K562 (cell line): ENCODE data around the gene TMTC3.

ENCODE experiments used
- GABPA ChIP-seq: fragments of 200-800 bp; sonication (Bioruptor generic); conservative IDR thresholded peaks from 2 replicates; pipeline ENCODE4 v1.6.1; 2016; ENCODE audit warnings: low read depth, missing genetic modification characterization, missing compliant biosample characterization
- SIN3A ChIP-seq, 2 experiments: fragments of 150-350 bp in 1 of 2; IDR thresholded peaks; 2 replicates each; pipeline ENCODE4 v1.6.1; 2011 to 2016; ENCODE audit warnings: borderline replicate concordance in 2 of 2, low read depth in 2 of 2, low read length in 2 of 2, mild to moderate bottlenecking in 2 of 2, moderate library complexity in 2 of 2; ENCODE audit not compliant: control insufficient read depth in 1 of 2
- TF ChIP-seq, protein P1 (sequence below), 3 experiments: IDR thresholded peaks in 2 of 3; conservative IDR thresholded peaks in 1 of 3; 2 replicates each; pipeline ENCODE4 v1.5.1; 2011 to 2012; ENCODE audit warnings: low read length in 3 of 3, mild to moderate bottlenecking in 3 of 3, control low read depth in 2 of 3, improper control_type of control experiment in 1 of 3, inconsistent platforms in 1 of 3, low read depth in 1 of 3, mixed read lengths in 1 of 3, moderate library complexity in 1 of 3; ENCODE audit not compliant: insufficient read depth in 2 of 3

GRCh38 chr12:88141774-88142609 is at the start of gene TMTC3, which contains the start of gene CEP290:
- peak; percentile 35 to 54; a peak in 1 of 4 replicates for TF ChIP-seq SIN3A (IDR thresholded peaks at IDR 0.05; ENCODE audit: borderline replicate concordance in 2 of 2, control insufficient read depth in 1 of 2, low read depth in 2 of 2, low read length in 2 of 2)
- peak; percentile 72 for TF ChIP-seq GABPA
- TF ChIP-seq, protein P1, sequence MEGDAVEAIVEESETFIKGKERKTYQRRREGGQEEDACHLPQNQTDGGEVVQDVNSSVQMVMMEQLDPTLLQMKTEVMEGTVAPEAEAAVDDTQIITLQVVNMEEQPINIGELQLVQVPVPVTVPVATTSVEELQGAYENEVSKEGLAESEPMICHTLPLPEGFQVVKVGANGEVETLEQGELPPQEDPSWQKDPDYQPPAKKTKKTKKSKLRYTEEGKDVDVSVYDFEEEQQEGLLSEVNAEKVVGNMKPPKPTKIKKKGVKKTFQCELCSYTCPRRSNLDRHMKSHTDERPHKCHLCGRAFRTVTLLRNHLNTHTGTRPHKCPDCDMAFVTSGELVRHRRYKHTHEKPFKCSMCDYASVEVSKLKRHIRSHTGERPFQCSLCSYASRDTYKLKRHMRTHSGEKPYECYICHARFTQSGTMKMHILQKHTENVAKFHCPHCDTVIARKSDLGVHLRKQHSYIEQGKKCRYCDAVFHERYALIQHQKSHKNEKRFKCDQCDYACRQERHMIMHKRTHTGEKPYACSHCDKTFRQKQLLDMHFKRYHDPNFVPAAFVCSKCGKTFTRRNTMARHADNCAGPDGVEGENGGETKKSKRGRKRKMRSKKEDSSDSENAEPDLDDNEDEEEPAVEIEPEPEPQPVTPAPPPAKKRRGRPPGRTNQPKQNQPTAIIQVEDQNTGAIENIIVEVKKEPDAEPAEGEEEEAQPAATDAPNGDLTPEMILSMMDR (IDR thresholded peaks at IDR 0.05 in 2 of 3, conservative IDR thresholded peaks at IDR 0.05 in 1 of 3; ENCODE audit: insufficient read depth in 2 of 3, low read depth in 1 of 3, low read length in 3 of 3): no peak
